HG02678 (cell line): ENCODE data around the gene SSPN.

Experiments
- ATAC-seq: cut with Tn5 transposase; IDR thresholded peaks from one replicate; pipeline ENCODE4 v1.9.1; 2021; ENCODE audit warnings: mild to moderate bottlenecking, moderate library complexity; ENCODE audit not compliant: unreplicated experiment

Gene SSPN

GRCh38 chr12:26255893-26256645 is 60.7 kb downstream of the SSPN start:
- ATAC-seq, result no peak

DNA sequence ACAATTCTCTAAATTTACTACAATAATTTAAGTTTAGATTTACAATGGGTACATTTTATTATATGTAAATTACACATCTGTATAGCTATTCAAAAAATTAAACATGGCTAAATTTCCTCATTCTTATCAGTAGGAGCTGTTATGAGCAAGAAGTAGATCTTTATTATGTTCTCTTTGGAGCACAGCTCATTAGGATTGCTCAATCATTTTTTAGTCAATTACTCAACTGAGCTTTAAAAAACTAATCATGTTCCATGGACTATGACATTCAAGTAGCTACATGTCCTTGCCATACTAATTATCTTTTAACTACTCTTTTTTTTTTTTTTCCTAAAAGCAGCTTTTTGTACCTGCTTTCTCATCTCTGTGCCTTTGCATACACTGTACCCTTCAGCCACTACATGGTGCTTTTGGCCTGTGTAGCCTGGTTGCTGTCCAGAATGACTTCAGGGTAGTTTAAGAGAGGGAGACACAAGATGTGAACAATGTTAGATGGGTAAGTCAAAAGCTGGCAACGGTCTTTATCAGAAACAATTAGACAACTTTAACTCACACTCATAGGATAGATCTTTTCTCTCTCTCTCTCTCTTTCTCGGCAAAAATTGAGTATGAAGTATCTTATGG is 69.0 kb downstream of the SSPN start:
- ATAC-seq, result no peak

DNA sequence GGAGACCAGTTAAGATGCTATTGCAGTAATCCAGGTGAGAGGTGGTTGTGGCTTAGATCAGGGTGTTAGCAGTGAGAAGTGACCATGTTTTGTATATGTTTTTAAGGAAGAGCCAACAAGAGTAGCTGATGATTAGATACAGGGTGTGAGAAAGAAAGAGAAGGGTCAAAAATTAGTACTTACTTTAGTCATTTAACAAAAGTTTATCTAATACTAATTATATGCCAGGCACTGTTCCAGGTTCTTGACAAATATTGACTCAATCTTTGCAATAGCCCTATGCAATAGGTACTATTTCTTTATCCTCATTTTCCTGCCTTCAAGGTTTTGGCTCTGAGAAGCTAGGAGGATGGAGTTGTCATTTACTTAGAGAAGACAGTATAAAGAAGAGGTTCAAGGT is 70.2 kb downstream of the SSPN start:
- ATAC-seq, result no peak

DNA sequence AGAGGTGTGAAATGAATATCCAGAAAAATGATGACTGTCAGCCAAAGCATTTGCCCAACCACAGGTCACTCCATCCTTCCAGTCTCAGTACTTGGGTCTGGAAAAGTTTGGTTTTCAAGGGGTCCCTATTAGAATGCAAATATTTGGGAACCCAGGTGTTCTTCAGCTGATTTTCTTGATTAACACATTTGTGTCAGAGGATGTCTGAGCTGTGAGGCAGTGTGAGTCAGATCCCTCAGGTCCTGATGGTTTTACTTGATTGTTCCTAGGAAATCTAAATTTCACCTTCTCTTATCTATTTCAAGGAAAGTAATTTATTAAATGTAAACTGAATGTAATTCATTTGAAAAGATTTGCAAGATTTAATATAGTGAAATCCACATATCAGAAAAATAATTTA is 71.5 kb downstream of the SSPN start:
- no peak for ATAC-seq

- no peak for ATAC-seq
Measured at GRCh38 chr12:26268841-26269561, 73.6 kb downstream of the SSPN start.

DNA sequence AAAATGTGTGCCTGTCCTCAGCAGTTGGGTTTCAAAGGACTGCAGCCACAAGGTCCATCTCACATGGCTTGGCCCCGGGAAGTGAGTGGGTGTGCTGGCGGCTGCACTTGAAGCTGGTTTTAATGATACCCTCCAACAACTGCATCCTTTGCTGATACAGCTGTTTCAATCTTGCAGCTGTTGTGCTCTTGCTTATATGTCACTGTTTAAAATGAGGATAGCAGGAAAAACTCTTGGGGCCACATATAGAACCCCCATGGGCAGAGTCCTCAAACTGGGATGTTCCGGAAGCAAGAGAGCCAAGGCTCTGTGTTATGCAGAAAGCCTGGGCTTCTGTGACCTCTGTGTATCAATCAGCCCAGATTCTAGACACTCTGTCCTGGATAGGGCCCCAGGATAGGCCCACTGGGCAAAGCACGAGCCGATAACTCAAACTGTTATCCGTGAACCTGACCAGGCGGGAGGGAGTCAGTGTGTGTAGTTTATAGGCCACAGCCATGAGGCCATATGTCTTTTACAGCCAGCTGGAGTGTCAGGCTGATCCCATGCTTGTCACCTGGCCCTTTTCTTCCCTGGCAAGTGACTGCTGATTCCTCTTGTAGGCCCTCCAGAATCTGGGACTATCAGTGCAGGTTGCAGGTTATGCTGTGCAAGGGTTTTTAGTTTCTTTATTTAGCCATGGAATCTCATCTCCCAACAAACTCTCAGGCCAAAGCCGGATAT is 74.3 kb downstream of the SSPN start:
- no peak for ATAC-seq

DNA sequence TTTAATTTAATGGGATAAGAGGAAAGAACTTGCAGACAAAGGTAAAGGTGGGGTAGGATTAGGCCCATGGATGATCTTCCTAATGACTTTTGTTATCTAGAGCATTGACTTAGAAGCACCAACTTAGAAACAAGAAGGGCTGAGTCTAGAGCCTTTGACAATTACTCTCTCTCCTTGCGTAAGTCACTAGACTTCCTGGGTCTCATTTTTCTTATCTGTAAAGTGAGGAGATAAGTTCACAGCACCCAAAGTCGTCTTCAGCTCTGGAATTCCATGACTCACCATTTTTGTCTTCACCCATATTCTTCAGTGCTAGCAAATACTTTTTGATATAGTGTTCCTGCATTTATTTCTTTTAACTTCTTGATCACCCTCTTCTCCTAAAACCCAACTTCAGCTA is 75.7 kb downstream of the SSPN start:
- no peak for ATAC-seq

- no peak for ATAC-seq
Measured at GRCh38 chr12:26271889-26272492, 76.6 kb downstream of the SSPN start.

DNA sequence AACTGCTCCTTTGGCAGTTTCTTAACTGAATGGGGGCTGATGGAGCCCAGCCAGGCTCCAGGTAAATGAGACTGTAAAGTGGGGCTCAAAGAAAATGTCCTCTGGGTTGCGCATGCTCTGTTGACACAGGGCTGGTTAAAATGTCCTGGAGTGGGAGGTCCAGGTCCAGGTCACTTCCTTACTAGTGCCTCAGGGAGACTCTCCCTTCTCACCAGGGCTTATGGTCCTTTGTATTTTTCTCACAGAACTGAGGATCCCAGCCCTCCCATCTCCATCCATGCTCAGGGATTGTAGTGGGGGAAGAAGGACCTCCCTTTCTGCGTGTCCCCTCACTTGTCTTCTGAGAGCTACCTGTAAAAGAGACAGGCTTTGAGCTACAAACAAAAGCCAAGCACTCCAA is 77.5 kb downstream of the SSPN start:
- no peak for ATAC-seq

GRCh38 chr12:26273811-26274210 is 78.4 kb downstream of the SSPN start:
- no peak for ATAC-seq

DNA sequence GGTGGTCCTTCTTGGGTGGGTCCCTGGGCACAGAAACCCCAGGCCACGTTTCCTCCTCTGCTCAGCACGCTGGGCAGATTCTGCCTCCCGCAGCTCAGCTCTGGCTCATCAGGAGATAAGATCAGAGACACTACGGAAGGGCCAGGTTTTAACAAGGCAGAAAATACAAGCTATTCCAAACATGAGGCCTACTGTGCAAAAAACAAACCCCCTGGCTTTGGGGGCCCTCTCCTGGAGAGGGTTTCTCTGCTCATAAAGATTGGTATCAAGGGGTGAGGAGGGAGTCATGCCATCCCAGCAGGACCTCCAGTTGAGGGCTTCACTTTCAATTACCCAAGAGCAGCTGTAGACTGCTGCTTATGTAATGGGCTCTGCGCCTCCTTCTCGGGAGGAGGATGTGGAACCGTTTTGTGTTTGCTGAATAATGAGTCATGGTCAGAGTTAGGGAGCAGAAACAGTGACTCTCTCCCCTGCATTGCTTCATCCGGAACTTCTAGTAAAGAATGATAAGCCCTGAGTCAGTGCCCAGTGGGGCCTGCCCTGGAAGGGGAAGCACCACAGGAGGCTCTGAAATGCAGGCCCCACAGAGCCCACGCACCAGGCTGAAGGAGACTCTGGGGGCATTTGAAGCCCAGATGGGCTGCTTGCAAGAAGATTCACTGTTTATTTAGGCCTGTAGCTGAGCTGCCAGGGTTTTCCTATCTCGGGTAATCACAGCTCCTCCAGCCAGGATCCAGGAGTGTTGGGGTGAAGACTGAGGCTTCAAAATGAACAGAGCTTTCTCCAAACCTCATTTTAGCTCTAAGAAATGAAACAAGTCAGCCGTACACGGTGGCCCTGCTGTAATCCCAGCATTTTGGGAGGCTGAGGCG is 79.3 kb downstream of the SSPN start:
- peak; percentile 91 for ATAC-seq

DNA sequence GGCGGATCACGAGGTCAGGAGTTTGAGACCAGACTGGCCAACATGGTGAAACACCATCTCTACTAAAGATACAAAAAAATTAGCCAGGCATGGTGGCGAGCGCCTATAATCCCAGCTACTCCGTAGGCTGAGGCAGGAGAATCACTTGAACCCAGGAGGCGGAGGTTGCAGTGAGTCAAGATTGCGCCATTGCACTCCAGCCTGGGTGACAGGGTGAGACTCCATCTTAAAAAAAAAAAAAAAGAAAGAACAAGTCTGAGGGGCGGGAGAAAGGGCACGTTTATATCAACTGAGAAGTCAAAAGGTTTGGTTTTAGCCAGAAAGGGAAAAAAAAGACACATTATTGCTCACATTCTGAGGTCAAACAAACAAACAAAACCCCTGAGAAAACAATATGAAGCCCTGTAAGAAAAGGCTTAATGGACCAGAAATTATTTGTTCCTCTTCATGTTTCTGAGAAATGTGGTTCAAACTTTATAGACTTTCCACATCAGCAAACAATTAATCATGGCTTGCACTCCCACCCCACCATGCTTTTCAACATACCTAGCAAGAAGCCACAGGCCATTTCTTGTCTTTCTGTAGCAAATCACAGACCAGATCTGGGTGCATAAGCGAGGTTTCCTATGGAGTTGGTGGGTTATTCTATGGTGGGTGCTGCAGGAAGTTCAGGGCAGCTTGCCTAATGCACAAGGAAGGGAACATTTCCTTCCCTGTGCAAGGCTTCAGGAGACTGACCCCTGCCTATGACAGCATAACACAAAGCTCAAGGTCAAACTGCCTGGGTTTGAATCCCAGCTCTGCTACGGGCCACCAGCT is 80.1 kb downstream of the SSPN start:
- no peak for ATAC-seq

DNA sequence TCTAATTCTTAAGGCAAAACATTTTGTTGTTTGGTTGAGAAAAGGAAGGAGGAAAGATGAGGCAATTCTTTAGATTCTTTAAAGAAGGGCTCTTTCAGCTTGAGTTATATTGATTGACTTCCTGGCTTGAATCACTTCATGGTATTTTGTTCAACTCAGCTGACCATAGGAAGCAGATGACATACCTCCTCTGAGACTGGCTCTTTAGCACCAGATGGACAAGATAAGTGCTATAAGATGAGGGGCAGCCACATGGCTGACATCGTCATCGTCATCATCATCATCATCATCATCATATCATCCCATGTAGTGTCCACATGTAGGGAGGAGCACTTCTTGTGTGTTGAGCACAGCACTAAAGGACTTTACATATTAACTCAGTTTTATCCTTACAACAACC is 81.3 kb downstream of the SSPN start:
- no peak for ATAC-seq

DNA sequence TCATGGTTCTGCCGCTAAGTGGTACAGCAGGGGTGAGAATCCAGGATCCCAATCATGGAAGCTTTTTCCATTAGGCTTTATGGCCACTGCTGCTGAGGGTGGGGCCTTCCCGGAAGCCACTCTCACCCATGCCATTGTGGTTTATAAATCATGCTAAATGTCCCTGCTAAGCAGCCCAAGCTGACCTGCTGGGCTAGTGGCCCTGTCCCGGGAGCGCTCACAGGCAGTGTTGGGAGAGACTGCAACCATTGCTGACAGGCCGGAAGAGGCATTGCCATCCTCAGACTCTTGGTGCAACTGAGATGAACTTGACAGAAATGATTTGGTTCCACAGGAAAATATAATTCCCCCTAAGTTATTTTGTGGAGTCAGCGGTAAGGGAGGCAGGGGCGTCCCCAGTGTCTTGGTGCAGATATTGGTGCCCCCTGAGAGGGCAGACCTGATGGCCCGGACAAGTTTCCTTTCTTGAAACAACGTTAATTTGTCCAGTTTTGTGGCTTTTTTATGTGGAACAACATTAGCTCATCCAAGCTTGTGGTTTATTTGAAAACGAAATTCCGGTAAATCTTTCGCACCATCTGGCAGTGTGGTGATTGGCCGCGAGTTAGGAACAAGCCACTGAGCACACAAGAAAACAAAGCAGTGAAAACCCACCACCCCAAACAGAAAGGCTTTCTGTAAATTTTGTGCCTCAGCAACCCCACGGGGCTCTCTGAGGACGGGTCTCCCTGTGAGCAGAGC is 82.3 kb downstream of the SSPN start:
- no peak for ATAC-seq

GRCh38 chr12:26278266-26278665 is 82.9 kb downstream of the SSPN start:
- no peak for ATAC-seq

- ATAC-seq, result no peak
Measured at GRCh38 chr12:26278666-26279065, 83.3 kb downstream of the SSPN start.

DNA sequence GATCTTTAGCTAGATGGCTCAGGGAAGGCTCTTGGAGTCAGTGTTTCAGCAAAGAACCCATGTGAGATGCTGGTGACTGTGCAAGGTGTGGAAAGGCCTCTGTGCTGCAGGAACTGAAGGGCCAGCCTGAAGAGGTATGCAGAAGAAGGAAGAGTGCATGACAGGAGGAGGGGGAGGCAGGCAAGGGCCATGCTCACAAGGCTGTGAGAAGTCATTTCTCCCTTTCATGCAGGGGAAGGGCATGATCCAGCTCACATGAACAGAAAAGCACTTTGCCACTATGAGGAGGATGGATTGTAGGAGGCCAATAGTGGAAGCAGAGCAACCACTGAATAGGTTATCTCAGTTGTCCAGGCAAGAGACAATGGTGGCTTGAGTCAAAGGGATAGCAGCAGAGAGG is 83.7 kb downstream of the SSPN start:
- no peak for ATAC-seq

GRCh38 chr12:26279908-26280307 is 84.5 kb downstream of the SSPN start:
- ATAC-seq, result no peak

DNA sequence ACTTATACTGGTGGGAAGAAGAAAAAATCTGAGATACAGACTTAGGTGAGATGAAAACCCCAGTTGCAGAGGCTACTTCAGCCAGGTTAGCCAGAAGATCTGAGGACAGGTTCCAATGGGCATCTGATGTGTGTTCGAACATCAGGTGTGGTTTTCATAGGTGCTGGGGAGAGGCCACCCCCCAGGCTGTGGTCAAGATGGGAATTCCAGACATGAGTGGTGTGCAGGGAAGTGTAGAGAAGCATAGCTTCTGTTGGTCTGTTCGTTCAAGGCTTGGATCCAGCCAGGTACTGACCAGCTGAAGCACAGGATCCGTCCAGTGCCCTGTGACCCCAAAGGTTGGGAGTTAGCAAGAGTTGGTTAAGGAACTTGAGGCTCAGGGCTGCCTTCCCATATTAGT is 85.5 kb downstream of the SSPN start:
- ATAC-seq, result no peak
